ENCODE results near the gene CA12.
"Not testable (repeated sequence)": the region's sequence is repeated elsewhere in the genome, so short reads cannot be mapped to it uniquely, and the experiment has no call there.

Gene CA12

DNA sequence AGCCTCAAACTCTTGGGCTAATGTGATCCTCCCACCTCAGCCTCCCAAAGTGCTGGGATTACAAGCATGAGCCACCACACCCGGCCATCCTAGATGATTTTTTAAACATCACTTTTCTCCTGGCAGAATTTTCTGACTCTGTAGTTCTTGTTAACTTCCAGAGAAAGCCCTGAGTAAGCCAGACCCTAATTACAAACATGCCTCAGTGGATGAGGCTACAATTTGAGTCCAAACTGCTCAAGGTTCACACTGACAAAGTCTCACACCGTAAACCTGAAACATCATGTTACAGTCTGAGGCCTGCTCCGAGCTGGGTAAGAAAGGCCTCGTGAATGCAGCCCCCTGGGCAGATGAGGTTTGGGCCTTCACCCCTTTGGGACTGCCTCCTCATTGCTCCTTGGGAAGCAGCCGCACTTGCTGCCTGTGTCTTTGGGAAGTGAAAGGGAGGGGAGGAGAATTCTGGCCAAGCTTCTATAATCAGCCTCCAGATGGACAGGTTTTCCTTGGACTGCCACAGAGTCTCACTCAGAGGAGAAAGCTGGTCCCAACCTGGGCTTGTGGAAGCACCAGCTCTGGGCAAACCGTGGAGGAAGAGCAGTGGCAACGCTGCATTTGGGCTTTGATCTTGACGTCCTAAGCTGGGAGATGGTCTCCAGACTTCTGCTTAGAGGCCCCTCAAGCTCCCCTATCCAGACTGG lies 46.0 kb downstream of the CA12 start:
- DNase-seq: no peak

DNA sequence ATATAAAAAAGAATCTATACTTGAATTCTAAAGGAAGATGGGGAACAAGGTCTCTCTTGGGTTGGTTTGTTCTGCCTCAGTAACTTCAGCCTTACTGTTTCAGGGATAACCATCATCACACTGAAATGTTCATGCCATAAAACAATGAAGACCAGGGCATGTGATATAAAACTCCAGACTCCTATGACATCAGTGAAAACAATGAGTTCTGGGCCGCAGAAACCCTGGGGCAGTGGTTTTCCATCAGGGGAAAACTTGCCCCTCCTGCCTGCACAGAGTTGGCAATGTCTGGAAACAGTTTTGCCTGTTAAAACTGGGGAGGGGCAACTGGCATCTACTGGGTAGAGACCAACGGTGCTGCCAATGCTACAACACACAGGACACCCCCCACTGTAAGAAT lies 46.8 kb downstream of the CA12 start:
- DNase-seq: no peak

DNA sequence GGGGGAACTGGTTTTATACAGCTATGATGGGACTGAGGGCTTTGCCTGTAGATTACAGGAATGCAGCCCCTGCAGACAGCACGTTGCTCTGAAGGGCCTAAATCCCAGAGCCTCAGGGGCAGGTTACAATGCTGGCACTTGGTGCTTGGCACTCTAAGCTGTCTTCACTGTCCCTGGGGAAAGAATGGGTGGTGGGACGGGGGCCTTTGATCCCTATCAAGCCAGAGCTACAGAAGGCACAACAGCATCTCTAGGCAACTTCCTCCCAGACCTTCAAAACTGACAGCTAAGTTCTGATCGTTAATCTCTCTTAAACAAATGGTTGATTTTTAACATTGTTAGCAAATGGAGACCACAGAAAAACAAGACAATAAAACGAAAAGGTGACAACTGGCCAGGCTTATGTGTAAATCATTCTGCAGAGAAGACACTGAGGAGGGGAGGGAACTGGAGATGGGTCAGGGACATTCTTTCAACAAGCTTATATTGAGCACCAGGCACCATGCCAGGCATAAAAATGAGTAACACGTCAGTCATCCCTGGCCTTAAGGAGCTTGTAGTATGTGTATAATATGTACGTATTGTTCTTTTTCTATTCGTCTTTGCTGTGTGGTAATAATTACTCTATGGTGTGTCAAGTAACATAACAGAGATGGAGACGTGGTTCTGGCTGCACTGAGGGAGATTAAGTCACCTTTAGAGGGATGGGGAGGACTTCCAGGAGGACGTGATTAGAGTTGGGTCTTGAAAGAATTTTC lies 49.1 kb downstream of the CA12 start:
- DNase-seq: no peak

- DNase-seq: no peak
Observed at GRCh38 chr15:63331456-63331855, 50.2 kb downstream of the CA12 start.

- no peak for DNase-seq
Observed at GRCh38 chr15:63330926-63331325, 50.7 kb downstream of the CA12 start.

DNA sequence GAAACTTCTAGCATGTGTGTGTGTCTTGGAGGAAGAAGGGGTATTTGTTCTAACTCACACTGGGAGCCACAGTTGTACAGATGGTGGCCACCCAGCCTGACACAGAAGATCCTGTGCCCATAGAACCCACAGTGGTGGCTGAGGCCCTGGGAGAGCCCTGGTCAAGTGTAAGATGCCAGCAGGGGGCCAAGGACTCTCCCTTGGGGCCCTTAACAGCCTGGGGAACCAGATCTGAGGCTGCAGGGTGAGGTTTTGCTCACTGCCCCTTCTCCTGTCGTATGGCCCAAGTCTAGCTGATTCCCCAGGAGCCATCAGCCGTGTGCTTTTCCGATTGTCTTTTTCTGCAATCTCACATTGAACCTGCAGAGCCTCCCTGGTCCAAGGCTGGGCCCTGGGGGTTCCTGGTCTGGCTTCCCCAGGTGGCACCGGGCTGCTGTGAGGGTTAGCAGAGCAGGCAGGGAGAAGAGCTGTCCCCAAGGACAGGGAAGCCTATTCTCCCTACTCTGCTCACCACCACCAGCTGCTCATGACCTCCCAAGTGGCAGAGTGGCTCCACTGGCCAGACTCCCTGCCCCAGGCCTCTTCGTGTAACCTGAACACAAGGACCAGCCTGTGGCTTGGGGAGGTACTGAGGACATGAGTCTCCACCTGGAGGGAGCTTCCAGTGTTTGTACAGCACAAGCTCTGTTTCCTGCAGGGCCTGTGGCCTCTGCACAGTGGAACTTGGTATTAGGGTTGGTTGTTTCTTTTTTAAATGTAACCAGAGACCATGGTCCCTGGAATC lies 51.9 kb downstream of the CA12 start:
- no peak for DNase-seq

- no peak for DNase-seq
Observed at GRCh38 chr15:63327648-63328421, 53.8 kb downstream of the CA12 start.

DNA sequence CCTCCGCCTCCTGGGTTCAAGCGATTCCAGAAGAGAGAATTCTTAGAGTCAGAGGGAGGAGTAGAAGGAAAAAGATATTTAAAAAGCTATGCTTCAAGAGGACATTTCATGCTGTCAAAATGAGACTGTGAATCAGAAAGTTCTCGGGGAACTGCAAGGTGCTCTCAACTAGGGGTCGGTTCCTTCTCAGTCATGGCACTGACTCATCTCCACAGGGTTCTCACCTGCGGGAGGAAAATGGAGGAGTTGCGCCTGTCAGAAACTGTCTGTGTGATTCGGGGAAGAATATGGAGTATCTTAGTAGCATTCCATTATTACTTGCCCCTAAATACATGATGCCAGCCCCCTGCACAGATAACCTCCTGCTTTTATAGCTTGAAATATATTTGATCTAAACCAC lies 56.9 kb downstream of the CA12 start:
- no peak for DNase-seq

GRCh38 chr15:63323798-63324563 lies 57.7 kb downstream of the CA12 start:
- DNase-seq: no peak

DNA sequence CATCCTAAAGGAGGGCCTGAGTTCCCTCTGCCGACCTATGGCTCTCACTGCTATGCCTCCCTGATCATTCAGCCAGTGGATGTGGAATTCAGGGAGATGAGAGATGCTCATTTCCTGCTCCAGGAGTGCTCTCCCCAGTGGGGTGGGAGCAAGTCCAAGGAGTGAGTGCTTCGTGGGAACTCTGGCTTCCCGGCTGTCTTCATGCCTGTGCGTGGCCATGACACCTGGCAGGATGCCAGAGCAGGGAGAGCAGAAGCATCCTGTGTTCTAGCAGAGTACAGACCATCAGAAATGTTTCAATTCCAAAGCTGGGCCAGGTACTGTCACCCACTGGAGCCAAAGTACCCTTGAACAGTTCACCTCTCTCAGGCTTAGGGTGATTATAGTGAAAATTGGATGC lies 59.1 kb downstream of the CA12 start:
- no peak for DNase-seq

- no peak for DNase-seq
Observed at GRCh38 chr15:63321462-63321861, 60.2 kb downstream of the CA12 start.

GRCh38 chr15:63320981-63321380 lies 60.7 kb downstream of the CA12 start:
- DNase-seq: not testable (repeated sequence)

GRCh38 chr15:63320446-63320845 lies 61.2 kb downstream of the CA12 start:
- DNase-seq: not testable (repeated sequence)

DNA sequence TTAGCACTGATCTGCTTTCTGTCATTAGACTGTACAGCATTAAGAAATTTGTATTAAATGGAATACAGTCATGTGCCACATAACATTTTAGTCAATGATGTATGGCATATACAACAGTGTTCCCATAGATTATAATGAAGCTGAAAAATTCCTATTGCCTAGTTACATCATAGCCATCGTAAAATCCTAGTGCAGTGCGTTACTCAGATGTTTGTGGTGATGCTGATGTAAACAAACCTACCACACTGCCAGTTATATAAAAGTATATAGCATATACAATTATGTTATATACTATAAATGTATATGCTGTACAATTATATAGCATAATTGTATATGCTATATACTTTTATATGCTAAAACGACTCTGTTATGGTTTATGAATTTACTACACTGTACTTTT lies 62.6 kb downstream of the CA12 start:
- no peak for DNase-seq

- DNase-seq: no peak
Observed at GRCh38 chr15:63318344-63318743, 63.3 kb downstream of the CA12 start.

- no peak for DNase-seq
Observed at GRCh38 chr15:63314409-63314808, 67.2 kb downstream of the CA12 start.

GRCh38 chr15:63313825-63314224 lies 67.8 kb downstream of the CA12 start:
- DNase-seq: no peak

- no peak for DNase-seq
Observed at GRCh38 chr15:63312286-63312685, 69.4 kb downstream of the CA12 start.

- no peak for DNase-seq
Observed at GRCh38 chr15:63310646-63311045, 71.0 kb downstream of the CA12 start.

GRCh38 chr15:63308947-63309346 lies 72.7 kb downstream of the CA12 start:
- DNase-seq: no peak

DNA sequence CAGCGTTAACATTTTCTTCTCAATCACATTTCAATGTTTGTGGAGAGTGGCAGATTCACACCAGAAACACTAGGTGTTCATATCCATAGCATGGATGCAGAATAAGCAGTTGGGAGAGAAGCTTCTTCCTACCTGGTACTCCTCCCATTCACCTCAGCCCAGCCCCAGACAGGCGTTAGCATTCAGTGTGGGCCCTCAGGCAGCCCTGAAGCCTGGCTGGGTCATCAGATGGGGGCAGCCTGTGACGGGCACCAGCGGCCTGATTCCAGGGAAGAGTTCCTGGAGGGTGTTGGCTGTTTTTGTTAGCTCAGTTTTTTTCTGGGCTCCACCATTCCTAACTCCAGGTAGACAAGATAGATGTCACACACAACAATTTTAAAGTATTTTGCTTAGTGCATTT lies 73.2 kb downstream of the CA12 start:
- no peak for DNase-seq

All from right kidney (tissue), 1 donor.